HL-60 (cell line): ENCODE results near the gene MYPN.
A peak's percentile ranks its signal among the peaks of the same experiment; 100 is the strongest.
"Not testable (repeated sequence)": the region's sequence is repeated elsewhere in the genome, so short reads cannot be mapped to it uniquely, and the experiment has no call there.

Experiments
- DNase-seq, 2 experiments: peaks; one replicate each; pipeline ENCODE4 v3.0.0-alpha.2; 2010 to 2020; ENCODE audit warnings: low read depth in 1 of 2, low spot score in 1 of 2
- H3K27ac ChIP-seq: fragments of 250-450 bp; sonication (Bioruptor Pico); replicated peaks from 2 replicates; pipeline ENCODE4 v1.5.1; 2020; ENCODE audit warnings: mild to moderate bottlenecking, moderate library complexity
- H3K27me3 ChIP-seq: fragments of 250-450 bp; sonication (Bioruptor Pico); 2 replicates; pipeline ENCODE4 v1.5.1; 2021; ENCODE audit warnings: mild to moderate bottlenecking, moderate library complexity; ENCODE audit not compliant: insufficient read depth, poor library complexity, severe bottlenecking
- H3K4me3 ChIP-seq: replicated peaks from 2 replicates; pipeline ENCODE4 v1.5.1; 2011; ENCODE audit warnings: mild to moderate bottlenecking, control low read depth, low read length; ENCODE audit not compliant: insufficient read depth
- GABPA ChIP-seq: IDR thresholded peaks from 2 replicates; pipeline ENCODE4 v1.6.1; 2012; ENCODE audit warnings: low read depth
- POLR2AphosphoS5 ChIP-seq: IDR thresholded peaks from 2 replicates; pipeline ENCODE4 v1.6.1; 2012; ENCODE audit warnings: low read depth
- REST ChIP-seq: IDR thresholded peaks from 2 replicates; pipeline ENCODE4 v1.6.1; 2012; ENCODE audit warnings: low read depth; ENCODE audit not compliant: insufficient replicate concordance
- SPI1 ChIP-seq: IDR thresholded peaks from 2 replicates; pipeline ENCODE4 v1.6.1; 2012; ENCODE audit warnings: low read depth, mild to moderate bottlenecking, borderline replicate concordance
- TF ChIP-seq, protein P1 (sequence below): IDR thresholded peaks from one replicate; pipeline ENCODE4 v1.5.1; 2011; ENCODE audit warnings: low read length, control low read depth, inconsistent platforms; ENCODE audit not compliant: insufficient read depth

The MYPN gene

GRCh38 chr10:68075550-68076004 is 33.7 kb upstream of the MYPN start:
- TF ChIP-seq SPI1 (no peak), GABPA (no peak)
- TF ChIP-seq, protein P1, sequence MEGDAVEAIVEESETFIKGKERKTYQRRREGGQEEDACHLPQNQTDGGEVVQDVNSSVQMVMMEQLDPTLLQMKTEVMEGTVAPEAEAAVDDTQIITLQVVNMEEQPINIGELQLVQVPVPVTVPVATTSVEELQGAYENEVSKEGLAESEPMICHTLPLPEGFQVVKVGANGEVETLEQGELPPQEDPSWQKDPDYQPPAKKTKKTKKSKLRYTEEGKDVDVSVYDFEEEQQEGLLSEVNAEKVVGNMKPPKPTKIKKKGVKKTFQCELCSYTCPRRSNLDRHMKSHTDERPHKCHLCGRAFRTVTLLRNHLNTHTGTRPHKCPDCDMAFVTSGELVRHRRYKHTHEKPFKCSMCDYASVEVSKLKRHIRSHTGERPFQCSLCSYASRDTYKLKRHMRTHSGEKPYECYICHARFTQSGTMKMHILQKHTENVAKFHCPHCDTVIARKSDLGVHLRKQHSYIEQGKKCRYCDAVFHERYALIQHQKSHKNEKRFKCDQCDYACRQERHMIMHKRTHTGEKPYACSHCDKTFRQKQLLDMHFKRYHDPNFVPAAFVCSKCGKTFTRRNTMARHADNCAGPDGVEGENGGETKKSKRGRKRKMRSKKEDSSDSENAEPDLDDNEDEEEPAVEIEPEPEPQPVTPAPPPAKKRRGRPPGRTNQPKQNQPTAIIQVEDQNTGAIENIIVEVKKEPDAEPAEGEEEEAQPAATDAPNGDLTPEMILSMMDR = no peak
- Histone ChIP-seq H3K27me3 (no peaks in the 10 kb centered on the region), H3K27ac (peak overlapping the region; percentile 49), H3K4me3 (no peak overlapping the region)
- no peak for DNase-seq

DNA sequence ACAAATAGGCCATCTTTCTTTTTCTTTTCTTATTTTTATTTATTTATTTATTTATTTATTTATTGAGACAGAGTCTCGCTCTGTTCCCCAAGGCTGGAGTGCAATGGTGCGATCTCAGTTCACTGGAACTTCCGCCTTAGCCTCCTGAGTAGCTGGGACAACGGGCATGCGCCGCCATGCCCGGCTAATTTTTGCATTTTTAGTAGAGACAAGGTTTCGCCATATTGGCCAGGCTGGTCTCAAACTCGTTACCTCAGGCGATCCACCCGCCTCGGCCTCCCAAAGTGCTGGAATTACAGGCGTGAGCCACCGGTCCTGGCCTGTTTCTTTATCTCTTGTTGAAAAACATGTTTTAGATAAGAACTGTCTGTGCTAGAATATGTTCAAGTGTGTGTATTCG is 33.2 kb upstream of the MYPN start:
- H3K27me3 ChIP-seq, DNase-seq, H3K27ac ChIP-seq, H3K4me3 ChIP-seq: not testable (repeated sequence)

DNA sequence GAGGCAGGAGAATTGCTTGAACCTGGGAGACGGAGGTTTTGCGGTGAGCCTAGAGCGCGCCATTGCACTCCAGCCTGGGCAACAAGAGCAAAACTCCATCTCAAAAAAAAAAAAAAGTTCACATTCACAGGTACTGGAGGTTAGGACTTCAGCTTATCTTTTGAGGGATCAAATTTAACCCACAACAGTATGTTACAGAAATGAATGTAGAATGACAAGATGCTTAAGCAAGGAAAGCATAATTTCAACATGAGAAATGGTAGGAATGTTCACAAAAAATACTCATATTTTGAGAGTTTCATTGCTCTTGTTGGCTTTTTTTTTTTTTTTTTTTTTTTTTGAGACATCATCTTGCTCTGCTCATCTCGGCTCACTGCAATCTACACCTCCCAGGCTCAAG is 32.3 kb upstream of the MYPN start:
- Histone ChIP-seq H3K4me3 (no peak overlapping the region), H3K27ac (no peak overlapping the region), H3K27me3 (no peaks in the 10 kb centered on the region)
- DNase-seq = no peak
- TF ChIP-seq GABPA = no peak
- no peak for TF ChIP-seq POLR2AphosphoS5
- TF ChIP-seq, protein P1 = no peak
- no peak for TF ChIP-seq REST
- no peak for TF ChIP-seq SPI1

GRCh38 chr10:68079434-68079833 is 29.9 kb upstream of the MYPN start:
- H3K27ac ChIP-seq = no peak overlapping the region
- TF ChIP-seq GABPA = no peak
- TF ChIP-seq, protein P1 = no peak
- TF ChIP-seq REST = no peak
- TF ChIP-seq POLR2AphosphoS5 = no peak
- H3K4me3 ChIP-seq = no peak overlapping the region
- no peak for DNase-seq
- H3K27me3 ChIP-seq = no peaks in the 10 kb centered on the region
